Suprapubic skin (tissue), 4 donors: ENCODE results near the gene RENBP. TPM values are rescaled to one million over a fixed set of nuclear protein-coding genes. Genes with fewer than 3 reads are reported as not detected.

Experiments
- DNase-seq, 2 donors: peaks; one replicate each; pipeline ENCODE4 v3.0.0-alpha.2; 2019; ENCODE audit warnings: low spot score in 2 of 2
- H3K27ac ChIP-seq: fragments of 200-600 bp; sonication (generic); one replicate; pipeline ENCODE4 v1.5.1; 2019
- H3K27me3 ChIP-seq: fragments of 200-600 bp; sonication (generic); one replicate; pipeline ENCODE4 v1.5.1; 2019
- H3K36me3 ChIP-seq: fragments of 200-600 bp; sonication (generic); one replicate; pipeline ENCODE4 v1.5.1; 2019
- H3K4me1 ChIP-seq: fragments of 200-600 bp; sonication (generic); one replicate; pipeline ENCODE4 v1.5.1; 2019
- H3K4me3 ChIP-seq: fragments of 200-600 bp; sonication (generic); one replicate; pipeline ENCODE4 v1.5.1; 2019; ENCODE audit warnings: mild to moderate bottlenecking
- H3K9me3 ChIP-seq: fragments of 200-600 bp; sonication (generic); one replicate; pipeline ENCODE4 v1.5.1; 2019
- CTCF ChIP-seq, 2 donors: fragments of 200-600 bp in 1 of 2; fragments of 450-650 bp in 1 of 2; sonication (generic) in 1 of 2; IDR thresholded peaks; one replicate each; pipeline ENCODE4 v1.5.1; 2016 to 2019; ENCODE audit warnings: antibody characterized with exemption in 2 of 2, mild to moderate bottlenecking in 1 of 2, moderate library complexity in 1 of 2
- EP300 ChIP-seq: sonication (generic); formaldehyde crosslinking; IDR thresholded peaks from one replicate; pipeline ENCODE4 v1.6.1; 2017; ENCODE audit warnings: antibody characterized with exemption
- POLR2A ChIP-seq, 2 donors: fragments of 450-650 bp; IDR thresholded peaks; one replicate each; pipeline ENCODE4 v1.6.1; 2017; ENCODE audit warnings: antibody characterized with exemption in 2 of 2, mild to moderate bottlenecking in 2 of 2, moderate library complexity in 2 of 2
- POLR2AphosphoS5 ChIP-seq, 3 donors: sonication (generic); formaldehyde crosslinking; IDR thresholded peaks; one replicate each; pipeline ENCODE4 v1.6.1; 2017; ENCODE audit warnings: antibody characterized with exemption in 3 of 3
- WGBS: methylation state at CpG from one replicate; pipeline ENCODE4 v1.1.5; 2018; 5-methylcytosine and 5-hydroxymethylcytosine counted together
- total RNA-seq, 4 donors: library from RNA; depleted of rRNA; stranded (reverse); fragments of >200 nt; gene quantifications; one replicate each; pipeline ENCODE4 v1.1.0, GENCODE V29; 2016

Gene RENBP
- total RNA-seq, 4 donors from 2014 or later: 1.7 to 9.9 (median 4.6) TPM

- Histone ChIP-seq H3K27ac (no peak overlapping the region), H3K4me3 (no peak overlapping the region), H3K9me3 (no peaks in the 10 kb centered on the region), H3K4me1 (no peaks in the 10 kb centered on the region), H3K27me3 (no peaks in the 10 kb centered on the region), H3K36me3 (peaks cover 84% of the 10 kb centered on the region)
- no peak for DNase-seq
- 54% methylated on average over 17 of the region's 33 CpGs for WGBS
- peak; percentile 92 to 95 for TF ChIP-seq CTCF (IDR thresholded peaks at IDR 0.05)
- no peak for TF ChIP-seq EP300
- no peak for TF ChIP-seq POLR2A (IDR thresholded peaks at IDR 0.05)
- TF ChIP-seq POLR2AphosphoS5 (IDR thresholded peaks at IDR 0.05): peak in 1 of 3 donors; percentile 42
Measured at GRCh38 chrX:153953342-153953830, 8.9 kb upstream of the RENBP start.

- Histone ChIP-seq H3K9me3 (no peaks in the 10 kb centered on the region), H3K4me1 (peaks cover 5% of the 10 kb centered on the region), H3K36me3 (peaks cover 75% of the 10 kb centered on the region), H3K27ac (no peak overlapping the region), H3K27me3 (no peaks in the 10 kb centered on the region), H3K4me3 (no peak overlapping the region)
- WGBS: 90% methylated on average over 2 of the region's 32 CpGs
- no peak for DNase-seq
- TF ChIP-seq CTCF (IDR thresholded peaks at IDR 0.05): no peak
- no peak for TF ChIP-seq EP300
- no peak for TF ChIP-seq POLR2AphosphoS5 (IDR thresholded peaks at IDR 0.05)
- TF ChIP-seq POLR2A (IDR thresholded peaks at IDR 0.05): no peak
Measured at GRCh38 chrX:153952373-153953026, 8.1 kb upstream of the RENBP start.

GRCh38 chrX:153951683-153952372, 7.4 kb upstream of the RENBP start:
- Histone ChIP-seq H3K4me3 (no peak overlapping the region), H3K27me3 (no peaks in the 10 kb centered on the region), H3K4me1 (peaks cover 8% of the 10 kb centered on the region), H3K9me3 (no peaks in the 10 kb centered on the region), H3K36me3 (peaks cover 69% of the 10 kb centered on the region), H3K27ac (no peak overlapping the region)
- no peak for DNase-seq
- TF ChIP-seq POLR2A (IDR thresholded peaks at IDR 0.05) (no peak), EP300 (no peak), POLR2AphosphoS5 (IDR thresholded peaks at IDR 0.05) (no peak), CTCF (IDR thresholded peaks at IDR 0.05) (no peak)
- WGBS: 92% methylated on average over 15 of the region's 28 CpGs

GRCh38 chrX:153950127-153950526, 5.7 kb upstream of the RENBP start:
- no peak for DNase-seq
- Histone ChIP-seq H3K4me3 (no peak overlapping the region), H3K4me1 (peaks cover 8% of the 10 kb centered on the region), H3K27ac (no peak overlapping the region), H3K9me3 (no peaks in the 10 kb centered on the region), H3K27me3 (no peaks in the 10 kb centered on the region), H3K36me3 (peaks cover 52% of the 10 kb centered on the region)
- TF ChIP-seq POLR2AphosphoS5 (IDR thresholded peaks at IDR 0.05): no peak
- TF ChIP-seq EP300: no peak
- no peak for TF ChIP-seq POLR2A (IDR thresholded peaks at IDR 0.05)
- no peak for TF ChIP-seq CTCF (IDR thresholded peaks at IDR 0.05)
- WGBS: 90% methylated on average over 10 of the region's 19 CpGs
